ENCODE data around the gene MFAP2.

Gene MFAP2

DNA sequence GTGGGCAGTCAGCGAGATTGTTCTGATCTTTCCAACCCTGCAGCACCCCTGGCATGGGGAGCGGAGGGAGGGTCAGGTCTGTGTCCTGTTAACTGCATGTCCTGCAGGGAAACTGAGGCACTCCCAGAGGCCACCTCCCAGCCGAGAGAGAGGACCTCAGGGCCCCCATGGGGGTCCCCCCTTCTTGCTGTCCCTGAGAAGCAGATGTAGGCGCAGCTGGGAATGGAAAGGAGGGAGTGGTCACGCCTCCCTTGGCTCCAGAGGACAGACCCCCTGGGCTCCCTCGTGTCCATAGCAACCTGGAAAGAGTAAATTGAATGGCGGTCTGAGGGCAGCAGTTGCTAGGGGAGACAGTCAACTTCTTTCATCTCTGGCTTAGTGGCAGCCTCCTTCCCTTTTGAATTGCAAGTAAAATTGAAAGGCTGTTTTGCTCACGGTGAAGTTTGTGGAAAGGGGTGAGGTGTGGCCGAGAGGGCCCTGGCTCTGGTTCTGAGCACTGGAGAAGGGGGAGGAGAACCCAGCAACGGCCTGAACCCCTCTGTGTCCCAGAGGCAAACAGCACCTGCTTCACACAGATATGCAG lies 53.8 kb downstream of the MFAP2 start:
- DNase-seq, result no peak

DNA sequence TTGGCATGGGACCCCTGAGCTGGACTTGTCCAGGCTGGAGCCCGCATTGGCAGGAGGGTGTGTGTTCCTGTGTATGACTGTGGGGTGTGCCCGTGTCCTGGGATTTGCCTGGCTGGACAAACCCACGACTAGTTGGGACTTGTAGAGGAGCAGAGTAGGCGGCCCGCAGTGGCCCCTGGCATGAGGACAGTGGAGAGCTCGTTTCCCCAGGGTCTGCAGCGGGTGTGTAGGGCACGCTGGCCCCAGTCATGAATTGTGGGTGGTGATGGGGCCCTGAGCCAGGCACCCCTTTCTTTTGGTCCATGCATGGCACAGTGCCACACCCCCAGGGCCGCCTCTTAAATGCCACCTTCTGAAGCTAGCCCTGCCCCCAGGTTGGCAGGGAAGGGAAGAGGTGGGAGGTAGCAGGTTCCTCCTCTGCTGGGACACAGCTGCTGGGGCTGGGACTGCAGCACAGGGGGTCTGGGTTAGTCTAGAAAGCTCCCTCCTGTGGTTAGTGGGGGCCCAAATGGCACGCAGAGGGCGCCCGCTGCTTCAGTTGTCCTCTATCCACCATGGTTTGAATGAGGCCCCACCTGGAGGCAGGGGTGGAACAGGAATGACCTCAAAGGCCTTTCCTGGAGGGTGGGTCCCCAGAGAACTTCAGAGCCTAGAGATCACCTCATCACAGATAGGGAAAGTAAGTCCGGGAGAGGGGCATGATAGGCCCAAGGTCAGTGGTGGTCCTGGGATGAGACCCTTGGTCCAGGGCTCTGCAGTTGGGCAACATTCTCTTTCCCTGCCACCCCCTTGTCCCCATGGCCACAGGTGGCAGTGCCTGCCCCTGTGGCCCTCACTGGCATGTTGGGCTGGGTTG lies 54.6 kb downstream of the MFAP2 start:
- DNase-seq, result no peak

GRCh38 chr1:16924919-16925477 lies 55.4 kb downstream of the MFAP2 start:
- DNase-seq, result peak; percentile 42

Data from NCI-H82 (cell line).